ENCODE measurements around the gene ZYG11A. TPM values are rescaled to one million over a fixed set of nuclear protein-coding genes. Genes with fewer than 3 reads are reported as not detected.

ZYG11A gene
- total and polyA plus RNA-seq, 2 of the 13 experiments (the other 11 are each of a cell fraction or from before 2014, with no cell fraction given) = not detected

DNA sequence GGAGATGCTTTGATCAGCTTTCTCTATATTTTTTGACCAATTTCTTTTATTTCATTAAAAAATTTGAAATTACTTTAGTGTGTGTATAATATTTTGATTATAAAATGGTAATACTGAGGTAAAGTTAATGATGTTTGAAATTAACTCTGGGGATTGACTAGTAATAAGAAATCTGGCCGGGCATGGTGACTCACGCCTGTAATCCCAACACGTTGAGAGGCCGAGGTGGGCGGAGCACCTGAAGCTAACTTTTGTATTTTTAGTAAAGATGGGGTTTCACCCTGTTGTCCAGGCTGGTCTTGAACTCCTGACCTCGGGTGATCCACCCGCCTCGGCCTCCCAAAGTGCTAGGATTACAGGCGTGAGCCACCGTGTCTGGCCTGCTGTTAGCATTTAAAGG lies 102.0 kb downstream of the ZYG11A start:
- TF ChIP-seq SOX13 (IDR thresholded peaks at IDR 0.05) (no peak), SOX13 (CRISPR knock-in tag; conservative IDR thresholded peaks at IDR 0.05 in 1 of 2, IDR thresholded peaks at IDR 0.05 in 1 of 2) (no peak), ZNF547 (CRISPR knock-in tag; IDR thresholded peaks at IDR 0.05) (no peak), GATAD2A (CRISPR knock-in tag; IDR thresholded peaks at IDR 0.05) (no peak), JUN (CRISPR knock-in tag; IDR thresholded peaks at IDR 0.05) (no peak), SP2 (CRISPR knock-in tag; IDR thresholded peaks at IDR 0.05) (no peak), TCF12 (IDR thresholded peaks at IDR 0.05) (no peak), TCF12 (CRISPR knock-in tag; IDR thresholded peaks at IDR 0.05) (no peak), GTF2F1 (IDR thresholded peaks at IDR 0.05; ENCODE audit: low read length) (no peak), ZNF550 (CRISPR knock-in tag; IDR thresholded peaks at IDR 0.05; ENCODE audit: borderline replicate concordance) (no peak), ZFP62 (CRISPR knock-in tag; IDR thresholded peaks at IDR 0.05) (no peak), EZH2 (conservative IDR thresholded peaks at IDR 0.05; ENCODE audit: low read depth, low read length) (no peak), SMC3 (IDR thresholded peaks at IDR 0.05; ENCODE audit: low read length) (no peak)
- TF ChIP-seq, protein P1, sequence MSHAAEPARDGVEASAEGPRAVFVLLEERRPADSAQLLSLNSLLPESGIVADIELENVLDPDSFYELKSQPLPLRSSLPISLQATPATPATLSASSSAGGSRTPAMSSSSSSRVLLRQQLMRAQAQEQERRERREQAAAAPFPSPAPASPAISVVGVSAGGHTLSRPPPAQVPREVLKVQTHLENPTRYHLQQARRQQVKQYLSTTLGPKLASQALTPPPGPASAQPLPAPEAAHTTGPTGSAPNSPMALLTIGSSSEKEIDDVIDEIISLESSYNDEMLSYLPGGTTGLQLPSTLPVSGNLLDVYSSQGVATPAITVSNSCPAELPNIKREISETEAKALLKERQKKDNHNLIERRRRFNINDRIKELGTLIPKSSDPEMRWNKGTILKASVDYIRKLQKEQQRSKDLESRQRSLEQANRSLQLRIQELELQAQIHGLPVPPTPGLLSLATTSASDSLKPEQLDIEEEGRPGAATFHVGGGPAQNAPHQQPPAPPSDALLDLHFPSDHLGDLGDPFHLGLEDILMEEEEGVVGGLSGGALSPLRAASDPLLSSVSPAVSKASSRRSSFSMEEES (CRISPR knock-in tag; IDR thresholded peaks at IDR 0.05) = no peak
- TF ChIP-seq, protein P2, sequence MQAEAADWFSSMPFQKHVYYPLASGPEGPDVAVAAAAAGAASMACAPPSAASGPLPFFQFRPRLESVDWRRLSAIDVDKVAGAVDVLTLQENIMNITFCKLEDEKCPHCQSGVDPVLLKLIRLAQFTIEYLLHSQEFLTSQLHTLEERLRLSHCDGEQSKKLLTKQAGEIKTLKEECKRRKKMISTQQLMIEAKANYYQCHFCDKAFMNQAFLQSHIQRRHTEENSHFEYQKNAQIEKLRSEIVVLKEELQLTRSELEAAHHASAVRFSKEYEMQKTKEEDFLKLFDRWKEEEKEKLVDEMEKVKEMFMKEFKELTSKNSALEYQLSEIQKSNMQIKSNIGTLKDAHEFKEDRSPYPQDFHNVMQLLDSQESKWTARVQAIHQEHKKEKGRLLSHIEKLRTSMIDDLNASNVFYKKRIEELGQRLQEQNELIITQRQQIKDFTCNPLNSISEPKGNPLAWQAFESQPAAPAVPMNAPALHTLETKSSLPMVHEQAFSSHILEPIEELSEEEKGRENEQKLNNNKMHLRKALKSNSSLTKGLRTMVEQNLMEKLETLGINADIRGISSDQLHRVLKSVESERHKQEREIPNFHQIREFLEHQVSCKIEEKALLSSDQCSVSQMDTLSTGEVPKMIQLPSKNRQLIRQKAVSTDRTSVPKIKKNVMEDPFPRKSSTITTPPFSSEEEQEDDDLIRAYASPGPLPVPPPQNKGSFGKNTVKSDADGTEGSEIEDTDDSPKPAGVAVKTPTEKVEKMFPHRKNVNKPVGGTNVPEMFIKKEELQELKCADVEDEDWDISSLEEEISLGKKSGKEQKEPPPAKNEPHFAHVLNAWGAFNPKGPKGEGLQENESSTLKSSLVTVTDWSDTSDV (CRISPR knock-in tag; IDR thresholded peaks at IDR 0.05) = no peak
- TF ChIP-seq, protein P3, sequence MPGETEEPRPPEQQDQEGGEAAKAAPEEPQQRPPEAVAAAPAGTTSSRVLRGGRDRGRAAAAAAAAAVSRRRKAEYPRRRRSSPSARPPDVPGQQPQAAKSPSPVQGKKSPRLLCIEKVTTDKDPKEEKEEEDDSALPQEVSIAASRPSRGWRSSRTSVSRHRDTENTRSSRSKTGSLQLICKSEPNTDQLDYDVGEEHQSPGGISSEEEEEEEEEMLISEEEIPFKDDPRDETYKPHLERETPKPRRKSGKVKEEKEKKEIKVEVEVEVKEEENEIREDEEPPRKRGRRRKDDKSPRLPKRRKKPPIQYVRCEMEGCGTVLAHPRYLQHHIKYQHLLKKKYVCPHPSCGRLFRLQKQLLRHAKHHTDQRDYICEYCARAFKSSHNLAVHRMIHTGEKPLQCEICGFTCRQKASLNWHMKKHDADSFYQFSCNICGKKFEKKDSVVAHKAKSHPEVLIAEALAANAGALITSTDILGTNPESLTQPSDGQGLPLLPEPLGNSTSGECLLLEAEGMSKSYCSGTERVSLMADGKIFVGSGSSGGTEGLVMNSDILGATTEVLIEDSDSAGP (CRISPR knock-in tag; IDR thresholded peaks at IDR 0.05; ENCODE audit: borderline replicate concordance) = no peak
- TF ChIP-seq, protein P4, sequence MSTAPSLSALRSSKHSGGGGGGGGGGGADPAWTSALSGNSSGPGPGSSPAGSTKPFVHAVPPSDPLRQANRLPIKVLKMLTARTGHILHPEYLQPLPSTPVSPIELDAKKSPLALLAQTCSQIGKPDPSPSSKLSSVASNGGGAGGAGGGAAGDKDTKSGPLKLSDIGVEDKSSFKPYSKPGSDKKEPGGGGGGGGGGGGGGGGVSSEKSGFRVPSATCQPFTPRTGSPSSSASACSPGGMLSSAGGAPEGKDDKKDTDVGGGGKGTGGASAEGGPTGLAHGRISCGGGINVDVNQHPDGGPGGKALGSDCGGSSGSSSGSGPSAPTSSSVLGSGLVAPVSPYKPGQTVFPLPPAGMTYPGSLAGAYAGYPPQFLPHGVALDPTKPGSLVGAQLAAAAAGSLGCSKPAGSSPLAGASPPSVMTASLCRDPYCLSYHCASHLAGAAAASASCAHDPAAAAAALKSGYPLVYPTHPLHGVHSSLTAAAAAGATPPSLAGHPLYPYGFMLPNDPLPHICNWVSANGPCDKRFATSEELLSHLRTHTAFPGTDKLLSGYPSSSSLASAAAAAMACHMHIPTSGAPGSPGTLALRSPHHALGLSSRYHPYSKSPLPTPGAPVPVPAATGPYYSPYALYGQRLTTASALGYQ (CRISPR knock-in tag; IDR thresholded peaks at IDR 0.05) = no peak
- H2AFZ ChIP-seq (ENCODE audit: low read length) = no peak overlapping the region
- no peaks in the 10 kb centered on the region for H4K20me1 ChIP-seq (ENCODE audit: insufficient read depth, low read length)
- H3K27me3 ChIP-seq (ENCODE audit: control insufficient read depth in 1 of 2, insufficient read depth in 2 of 2, low read length in 2 of 2) = no peaks in the 10 kb centered on the region
- no peak overlapping the region for H3K27ac ChIP-seq (ENCODE audit: extremely low read length, insufficient read depth, low read length)
- intact Hi-C loops (cut with micrococcal nuclease; ENCODE audit: unreplicated experiment) = no loop called here
- no peak overlapping the region for H3K4me3 ChIP-seq (replicated peaks in 1 of 3; ENCODE audit: insufficient read depth in 1 of 3, low read depth in 2 of 3, low read length in 3 of 3)
- no peak overlapping the region for H3K9ac ChIP-seq (ENCODE audit: insufficient read depth, low read depth, low read length)
- DNase-seq (ENCODE audit: low spot score) (no peak), FAIRE-seq (no peak), ATAC-seq (no peak)
- H3K9me3 ChIP-seq (ENCODE audit: low read length) = no peaks in the 10 kb centered on the region
- no TSS peak for BruUV-seq (replicated peaks)
- ChIA-PET POLR2A (interaction anchor here (1.2 kb wide), 1 partner anchor 17 kb away, joined by 4 read pairs; the partner anchor contains the start of gene SCP2), CTCF (ENCODE audit: low intra/inter-chr PET ratio, low total read pairs) (no interaction called here)
- WGBS (ENCODE audit: low lambda C conversion rate) = 96% methylated on average over 10 of the region's 10 CpGs
- in situ Hi-C loops (cut with HindIII; ENCODE audit: extremely low pct_ligation_motif_present, low pct_unique_long_range_greater_than_20kb) = no loop called here
- H3K79me2 ChIP-seq (ENCODE audit: insufficient read depth, low read length) = no peaks in the 10 kb centered on the region
- H3K36me3 ChIP-seq (replicated peaks in 1 of 2; ENCODE audit: control insufficient read depth in 1 of 2, insufficient read depth in 2 of 2, low read length in 2 of 2) = peaks cover 0 to 3% of the 10 kb centered on the region in 2 experiments; a peak in 1 of 5 replicates
- no peak overlapping the region for H3K4me2 ChIP-seq (ENCODE audit: low read depth, low read length)
- peaks cover 10% of the 10 kb centered on the region; the same call in 1 of the 2 replicates for H3K4me1 ChIP-seq (ENCODE audit: insufficient read depth, low read length)

Data from HepG2 (cell line).